WERI-Rb-1 (cell line): ENCODE results near the gene GP1BA.

Source experiments
- DNase-seq: peaks from one replicate; pipeline ENCODE4 v3.0.0-alpha.2; 2020
- H3K27ac ChIP-seq: fragments of 250-450 bp; sonication (Bioruptor Pico); 2 replicates; pipeline ENCODE4 v1.5.1; 2020; ENCODE audit warnings: mild to moderate bottlenecking, moderate library complexity
- H3K27me3 ChIP-seq: fragments of 250-450 bp; sonication (Bioruptor Pico); 2 replicates; pipeline ENCODE4 v1.5.1; 2021; ENCODE audit warnings: mild to moderate bottlenecking, low read depth, moderate library complexity; ENCODE audit not compliant: insufficient read depth, severe bottlenecking
- H3K36me3 ChIP-seq: fragments of 250-450 bp; sonication (Bioruptor Pico); 2 replicates; pipeline ENCODE4 v1.5.1; 2020; ENCODE audit warnings: mild to moderate bottlenecking, moderate library complexity
- H3K4me3 ChIP-seq: 2 replicates; pipeline ENCODE4 v1.5.1; 2011; ENCODE audit warnings: low read depth, mild to moderate bottlenecking, control low read depth, low read length
- H3K9me3 ChIP-seq: fragments of 250-450 bp; sonication (Bioruptor Pico); 2 replicates; pipeline ENCODE4 v1.5.1; 2021; ENCODE audit warnings: mild to moderate bottlenecking, moderate library complexity; ENCODE audit not compliant: severe bottlenecking
- CTCF ChIP-seq: IDR thresholded peaks from 2 replicates; pipeline ENCODE4 v1.5.1; 2011; ENCODE audit warnings: low read depth, mild to moderate bottlenecking, control low read depth, inconsistent platforms, low read length

The GP1BA gene

GRCh38 chr17:4899341-4900230 lies 32.5 kb upstream of the GP1BA start, which contains the start of gene C17orf107:
Gene C17orf107, plus strand, starts transcription at chr17:4899536. Its CDS starts 227 bp downstream, at chr17:4899763.
- Histone ChIP-seq H3K27ac (peak within 1 kb of the TSS; percentile 21; the same call in 1 of the 2 replicates), H3K4me3 (no peak within 1 kb of the TSS), H3K27me3 (no peaks in the 10 kb centered on the region), H3K36me3 (peaks cover 71% of the 10 kb centered on the region), H3K9me3 (no peaks in the 10 kb centered on the region)
- DNase-seq, result no peak
- TF ChIP-seq CTCF, result no peak

DNA sequence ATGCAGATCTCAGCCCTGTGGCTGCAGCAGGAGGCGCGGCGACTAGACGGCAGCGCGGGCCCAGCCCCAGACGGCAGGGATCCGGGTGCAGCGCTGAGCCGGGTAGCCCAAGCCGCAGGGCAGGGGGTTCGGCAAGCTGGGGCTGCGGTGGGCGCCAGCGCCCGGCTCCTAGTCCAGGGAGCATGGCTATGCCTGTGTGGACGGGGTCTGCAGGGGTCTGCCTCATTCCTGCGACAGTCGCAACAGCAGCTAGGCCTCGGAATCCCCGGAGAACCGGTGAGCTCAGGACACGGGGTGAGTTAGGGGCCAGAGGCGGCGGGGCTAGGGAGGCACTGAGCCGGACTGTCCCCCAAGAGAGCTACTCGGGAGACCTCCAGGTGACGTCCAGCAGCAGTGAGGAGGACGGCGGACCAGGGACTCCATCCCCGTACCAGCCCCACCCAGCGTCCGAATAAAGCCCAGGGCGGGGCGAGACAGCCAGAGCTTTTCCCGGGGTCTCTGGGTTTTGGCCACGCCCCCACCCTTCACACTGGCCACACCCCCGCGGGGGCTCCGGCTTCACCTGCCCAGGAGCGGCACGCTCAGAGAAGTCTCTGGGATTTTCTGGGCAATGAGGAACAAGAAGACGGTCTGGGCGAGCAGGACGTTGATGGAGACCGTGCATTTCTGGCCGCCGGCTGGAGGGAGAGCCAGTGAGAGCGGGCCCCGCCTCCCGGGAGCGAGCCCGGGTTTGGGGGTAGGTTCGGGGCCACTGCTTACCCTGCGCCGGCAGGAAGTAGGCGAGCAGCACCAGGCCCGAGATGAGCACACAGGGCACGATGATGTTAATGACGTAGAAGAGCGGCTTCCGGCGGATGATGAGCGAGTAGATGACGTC lies 31.6 kb upstream of the GP1BA start:
- DNase-seq, result no peak
- Histone ChIP-seq H3K36me3 (peaks cover 62% of the 10 kb centered on the region), H3K27me3 (no peaks in the 10 kb centered on the region), H3K9me3 (no peaks in the 10 kb centered on the region), H3K4me3 (no peak overlapping the region), H3K27ac (no peak overlapping the region; the same call in 1 of the 2 replicates)
- TF ChIP-seq CTCF, result no peak

- Histone ChIP-seq H3K36me3 (peaks cover 56% of the 10 kb centered on the region), H3K27ac (peak overlapping the region; percentile 89), H3K27me3 (no peaks in the 10 kb centered on the region), H3K9me3 (no peaks in the 10 kb centered on the region), H3K4me3 (no peak overlapping the region)
- DNase-seq, result no peak
- no peak for TF ChIP-seq CTCF
Measured at GRCh38 chr17:4901108-4901647, 30.9 kb upstream of the GP1BA start.

GRCh38 chr17:4901648-4902344 lies 30.3 kb upstream of the GP1BA start:
- H3K9me3 ChIP-seq, result no peaks in the 10 kb centered on the region
- peaks cover 50% of the 10 kb centered on the region for H3K36me3 ChIP-seq
- no peak for DNase-seq
- H3K27ac ChIP-seq, result peak overlapping the region; percentile 89
- TF ChIP-seq CTCF, result no peak
- no peaks in the 10 kb centered on the region for H3K27me3 ChIP-seq
- no peak overlapping the region for H3K4me3 ChIP-seq

GRCh38 chr17:4902540-4902939 lies 29.5 kb upstream of the GP1BA start:
- Histone ChIP-seq H3K9me3 (no peaks in the 10 kb centered on the region), H3K36me3 (peaks cover 43% of the 10 kb centered on the region), H3K27me3 (no peaks in the 10 kb centered on the region), H3K4me3 (peak overlapping the region; percentile 6; the same call in 1 of the 2 replicates), H3K27ac (peak overlapping the region; percentile 89)
- no peak for TF ChIP-seq CTCF
- peak; percentile 53 for DNase-seq
